ENCODE results near the gene MTHFD1L.
A peak's percentile ranks its signal among the peaks of the same experiment; 100 is the strongest.
"Not testable (repeated sequence)": the region's sequence is repeated elsewhere in the genome, so short reads cannot be mapped to it uniquely, and the experiment has no call there.

MTHFD1L gene

DNA sequence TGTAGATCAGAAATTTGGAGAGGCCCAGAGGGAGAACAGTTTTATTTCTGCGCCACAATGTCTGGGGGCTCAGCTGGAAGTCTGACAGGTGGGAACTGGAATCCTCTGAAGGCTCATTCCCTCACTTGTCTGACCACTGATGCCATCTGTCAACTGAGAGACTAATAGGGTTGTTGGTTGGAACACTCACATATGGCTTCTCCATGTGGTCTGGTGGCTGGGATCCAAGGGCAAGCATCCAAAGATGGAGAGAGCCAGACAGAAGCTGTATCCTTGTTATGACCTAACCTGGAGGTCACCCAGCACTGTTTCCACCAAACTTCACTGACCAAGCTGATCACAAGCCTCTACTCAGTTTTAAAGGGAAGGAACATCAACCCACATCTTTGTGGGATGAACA is 256.4 kb downstream of the MTHFD1L start:
- no peak overlapping the region for H3K4me3 ChIP-seq (ENCODE audit: low read depth, low read length)
- TF ChIP-seq, protein P1, sequence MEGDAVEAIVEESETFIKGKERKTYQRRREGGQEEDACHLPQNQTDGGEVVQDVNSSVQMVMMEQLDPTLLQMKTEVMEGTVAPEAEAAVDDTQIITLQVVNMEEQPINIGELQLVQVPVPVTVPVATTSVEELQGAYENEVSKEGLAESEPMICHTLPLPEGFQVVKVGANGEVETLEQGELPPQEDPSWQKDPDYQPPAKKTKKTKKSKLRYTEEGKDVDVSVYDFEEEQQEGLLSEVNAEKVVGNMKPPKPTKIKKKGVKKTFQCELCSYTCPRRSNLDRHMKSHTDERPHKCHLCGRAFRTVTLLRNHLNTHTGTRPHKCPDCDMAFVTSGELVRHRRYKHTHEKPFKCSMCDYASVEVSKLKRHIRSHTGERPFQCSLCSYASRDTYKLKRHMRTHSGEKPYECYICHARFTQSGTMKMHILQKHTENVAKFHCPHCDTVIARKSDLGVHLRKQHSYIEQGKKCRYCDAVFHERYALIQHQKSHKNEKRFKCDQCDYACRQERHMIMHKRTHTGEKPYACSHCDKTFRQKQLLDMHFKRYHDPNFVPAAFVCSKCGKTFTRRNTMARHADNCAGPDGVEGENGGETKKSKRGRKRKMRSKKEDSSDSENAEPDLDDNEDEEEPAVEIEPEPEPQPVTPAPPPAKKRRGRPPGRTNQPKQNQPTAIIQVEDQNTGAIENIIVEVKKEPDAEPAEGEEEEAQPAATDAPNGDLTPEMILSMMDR (IDR thresholded peaks at IDR 0.05; ENCODE audit: low read depth, low read length) = no peak
- DNase-seq (ENCODE audit: low read depth, low spot score) = no peak
- in situ Hi-C loops (cut with HindIII; ENCODE audit: low sequenced_read_pairs) = no loop called here

GRCh38 chr6:151123641-151124040 is 258.1 kb downstream of the MTHFD1L start:
- in situ Hi-C loops (cut with HindIII; ENCODE audit: low sequenced_read_pairs); H3K4me3 ChIP-seq (ENCODE audit: low read depth, low read length); DNase-seq (ENCODE audit: low read depth, low spot score): not testable (repeated sequence)

DNA sequence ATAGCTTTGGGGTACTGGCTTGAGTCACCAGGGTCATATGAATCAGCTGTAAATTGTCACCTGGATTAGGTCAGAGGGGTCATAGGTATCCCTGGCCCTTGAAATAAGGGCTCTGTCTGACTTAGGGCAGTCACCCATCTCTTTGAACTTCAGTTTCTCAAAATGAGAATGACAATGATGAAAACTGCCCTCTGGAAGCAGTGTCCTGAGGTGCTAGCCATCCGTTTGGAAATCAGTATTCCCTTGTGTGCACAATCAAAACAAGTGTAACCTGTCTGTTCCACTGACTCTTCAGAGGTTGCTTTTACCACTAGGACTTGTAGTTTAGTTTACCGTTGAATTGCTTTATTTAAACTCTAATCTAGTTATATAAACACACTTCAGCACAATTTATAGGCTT is 259.7 kb downstream of the MTHFD1L start:
- in situ Hi-C loops (cut with HindIII; ENCODE audit: low sequenced_read_pairs); DNase-seq (ENCODE audit: low read depth, low spot score); H3K4me3 ChIP-seq (ENCODE audit: low read depth, low read length): not testable (repeated sequence)

GRCh38 chr6:151125651-151126416 is 260.3 kb downstream of the MTHFD1L start:
- DNase-seq (ENCODE audit: low read depth, low spot score) = peak; percentile 35
- in situ Hi-C loops (cut with HindIII; ENCODE audit: low sequenced_read_pairs); H3K4me3 ChIP-seq (ENCODE audit: low read depth, low read length): not testable (repeated sequence)

DNA sequence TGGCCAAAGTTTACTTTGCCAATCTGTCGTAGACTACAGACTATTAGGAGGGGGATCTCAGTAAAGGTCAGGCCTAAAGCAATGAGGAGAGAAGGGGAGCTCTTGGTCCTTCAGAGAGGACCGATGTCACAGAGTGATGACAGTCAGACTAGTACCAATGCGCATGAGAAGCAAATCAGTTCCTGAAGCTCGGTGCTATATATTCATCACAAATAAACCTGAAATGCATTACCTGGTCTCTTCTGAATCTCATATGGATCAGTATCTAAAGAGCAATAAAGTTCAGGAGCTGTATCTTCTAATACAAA is 260.9 kb downstream of the MTHFD1L start:
- H3K4me3 ChIP-seq (ENCODE audit: low read depth, low read length); in situ Hi-C loops (cut with HindIII; ENCODE audit: low sequenced_read_pairs); DNase-seq (ENCODE audit: low read depth, low spot score): not testable (repeated sequence)

DNA sequence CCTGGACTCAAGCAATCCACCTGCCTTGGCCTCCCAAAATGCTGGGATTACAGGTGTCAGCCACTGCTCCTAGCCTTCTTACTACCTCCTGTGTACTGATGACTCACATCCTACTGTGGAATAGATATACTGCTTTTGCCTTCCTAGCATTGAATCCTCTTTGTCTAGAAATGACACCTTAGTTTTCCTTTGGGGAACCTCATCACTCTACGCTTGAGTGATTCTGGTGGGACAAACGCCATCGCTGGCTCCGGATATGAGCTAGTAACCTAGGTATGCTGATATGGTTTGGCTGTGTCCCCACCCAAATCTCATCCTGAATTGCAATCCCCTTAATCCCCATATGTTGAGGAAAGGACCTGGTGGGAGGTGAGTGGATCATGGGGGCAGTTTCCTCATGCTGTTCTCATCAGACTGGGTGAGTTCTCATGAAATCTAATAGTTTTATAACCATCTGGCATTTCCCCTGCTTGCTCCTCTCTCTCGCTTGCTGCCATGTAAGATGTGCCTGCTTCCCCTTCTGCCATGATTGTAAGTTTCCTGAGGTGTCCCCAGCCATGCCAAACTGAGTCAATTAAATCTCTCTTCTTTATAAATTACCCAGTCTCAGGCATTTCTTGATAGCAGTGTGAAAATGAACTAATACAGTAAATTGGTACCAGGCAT is 261.8 kb downstream of the MTHFD1L start:
- in situ Hi-C loops (cut with HindIII; ENCODE audit: low sequenced_read_pairs); H3K4me3 ChIP-seq (ENCODE audit: low read depth, low read length); DNase-seq (ENCODE audit: low read depth, low spot score): not testable (repeated sequence)

GRCh38 chr6:151128763-151129370 is 263.4 kb downstream of the MTHFD1L start:
- TF ChIP-seq, protein P1 (IDR thresholded peaks at IDR 0.05; ENCODE audit: low read depth, low read length) = no peak

DNA sequence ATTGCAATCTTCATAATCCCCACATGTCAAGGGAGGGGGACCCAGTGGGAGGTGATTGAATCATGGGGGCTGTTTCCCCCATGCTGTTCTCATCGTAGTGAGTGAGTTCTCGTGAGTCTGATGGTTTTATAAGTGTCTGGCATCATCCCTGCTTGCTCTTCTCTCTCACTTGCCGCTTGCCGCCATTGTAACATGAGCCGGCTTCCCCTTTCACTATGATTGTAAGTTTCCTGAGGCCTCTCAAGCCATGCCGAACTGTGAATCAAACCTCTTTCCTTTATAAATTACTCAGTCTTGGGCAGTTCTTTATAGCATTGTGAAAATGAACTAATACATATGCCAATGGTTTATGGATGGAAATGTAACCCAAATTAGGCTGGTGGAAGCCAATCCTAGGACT is 264.8 kb downstream of the MTHFD1L start:
- no peak overlapping the region for H3K4me3 ChIP-seq (ENCODE audit: low read depth, low read length)
- DNase-seq (ENCODE audit: low read depth, low spot score) = no peak
- TF ChIP-seq, protein P1 (IDR thresholded peaks at IDR 0.05; ENCODE audit: low read depth, low read length) = no peak
- in situ Hi-C loops (cut with HindIII; ENCODE audit: low sequenced_read_pairs) = no loop called here

More at GRCh38 chr6:151128763-151129370, 263.4 kb downstream of the MTHFD1L start:
- no peak for DNase-seq (ENCODE audit: low read depth, low spot score)
- H3K4me3 ChIP-seq (ENCODE audit: low read depth, low read length) = no peak overlapping the region
- in situ Hi-C loops (cut with HindIII; ENCODE audit: low sequenced_read_pairs) = no loop called here

- in situ Hi-C loops (cut with HindIII; ENCODE audit: low sequenced_read_pairs) = no loop called here
- H3K4me3 ChIP-seq (ENCODE audit: low read depth, low read length) = no peak overlapping the region
- TF ChIP-seq, protein P1 (IDR thresholded peaks at IDR 0.05; ENCODE audit: low read depth, low read length) = no peak
- DNase-seq (ENCODE audit: low read depth, low spot score) = no peak
Observed at GRCh38 chr6:151131324-151132007, 266.0 kb downstream of the MTHFD1L start.

Measured in astrocyte of the spinal cord (primary cell).